NCI-H69 (cell line): ENCODE data around the gene TRMT44.
"Not testable (repeated sequence)": the region's sequence is repeated elsewhere in the genome, so short reads cannot be mapped to it uniquely, and the experiment has no call there.

Experiments
- DNase-seq: peaks from one replicate; lab custom pipeline; 2025; lab: John Stamatoyannopoulos, UW

The TRMT44 gene

DNA sequence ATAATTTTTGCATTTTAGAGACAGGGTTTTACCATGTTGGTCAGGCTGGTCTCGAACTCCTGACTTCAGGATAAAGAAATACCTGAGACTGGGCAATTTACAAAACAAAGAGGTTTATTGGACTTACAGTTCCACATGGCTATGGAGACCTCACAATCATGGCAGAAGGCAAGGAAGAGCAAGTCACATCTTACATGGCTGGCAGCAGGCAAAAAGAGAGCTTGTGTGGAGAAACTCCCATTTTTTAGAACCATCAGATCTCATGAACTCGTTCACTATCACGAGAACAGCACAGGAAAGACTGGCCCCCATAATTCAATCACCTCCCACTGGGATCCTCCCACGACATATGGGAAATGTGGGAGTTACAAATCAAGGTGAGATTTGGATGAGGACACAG, 72.5 kb downstream of the TRMT44 start:
- not testable (repeated sequence) for DNase-seq

DNA sequence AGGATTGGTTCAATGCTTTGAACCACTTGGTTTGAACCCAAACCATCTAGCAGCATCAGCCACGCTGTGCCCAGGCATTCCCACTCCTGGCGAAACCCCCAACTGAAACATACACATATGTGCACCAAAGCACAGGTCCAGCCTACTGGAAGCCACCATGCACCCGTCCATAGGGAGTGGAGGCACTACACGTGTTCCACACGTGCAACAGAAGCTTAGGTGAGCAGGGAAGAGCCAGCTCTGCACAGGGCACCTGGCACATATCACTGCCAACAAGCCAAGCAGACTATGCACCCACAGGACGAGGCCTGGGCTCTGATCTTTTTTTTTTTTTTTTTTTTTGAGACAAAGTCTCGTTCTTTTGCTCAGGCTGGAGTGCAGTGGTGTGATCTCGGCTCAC, 73.4 kb downstream of the TRMT44 start:
- no peak for DNase-seq

DNA sequence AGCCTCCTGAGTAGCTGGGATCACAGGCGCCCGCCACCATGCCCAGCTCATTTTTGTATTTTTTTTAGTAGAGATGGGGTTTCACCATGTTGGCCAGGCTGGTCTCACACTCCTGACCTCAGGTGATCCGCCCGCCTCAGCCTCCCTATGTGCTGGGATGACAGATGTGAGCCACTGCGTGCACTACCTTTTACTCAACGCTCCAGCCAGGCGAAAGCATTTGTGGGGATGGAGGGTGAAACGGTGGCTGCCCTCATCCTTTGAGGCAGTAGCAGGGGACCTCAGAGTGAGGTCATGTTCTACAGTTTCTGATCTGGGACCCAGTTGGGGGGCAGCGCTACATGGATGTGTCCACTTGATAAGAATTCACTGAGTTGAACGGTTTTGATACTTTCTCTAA, 73.8 kb downstream of the TRMT44 start:
- no peak for DNase-seq

DNA sequence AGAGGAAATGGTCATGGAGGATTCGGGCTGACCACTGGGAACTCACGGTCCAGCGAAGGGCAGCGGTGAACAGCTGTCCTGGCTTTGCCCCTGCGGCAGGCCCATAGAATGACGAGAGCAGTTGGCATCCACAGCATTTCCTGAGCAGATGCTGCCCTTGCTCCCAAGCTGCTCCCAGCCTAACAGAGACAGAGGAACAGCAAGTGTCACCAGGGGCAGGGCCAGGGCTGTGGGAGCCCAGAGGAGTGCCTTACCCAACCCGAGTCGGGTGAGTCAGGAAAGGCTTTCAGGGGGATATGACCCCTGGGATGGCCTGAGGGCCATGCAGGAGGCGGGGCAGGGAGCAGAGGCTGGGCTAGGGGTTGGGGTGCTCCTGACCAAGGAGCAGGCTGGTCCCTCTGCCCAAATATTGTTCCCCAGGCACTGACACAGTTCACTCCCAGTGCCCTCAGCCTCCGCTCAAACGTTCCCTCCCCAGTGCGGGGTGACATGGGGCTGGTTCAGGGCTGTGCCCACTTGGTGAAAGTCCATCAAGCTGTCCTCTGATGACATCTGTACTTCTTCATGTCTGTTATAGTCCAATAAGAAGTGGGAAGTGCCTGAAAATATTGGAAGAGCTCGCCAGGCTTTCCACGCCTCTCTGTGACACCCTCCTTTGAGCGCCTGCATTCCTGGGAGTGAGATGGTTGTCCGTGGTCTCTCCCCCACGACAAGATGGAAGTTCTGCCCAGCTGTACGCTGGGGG, 74.9 kb downstream of the TRMT44 start:
- DNase-seq, result no peak

DNA sequence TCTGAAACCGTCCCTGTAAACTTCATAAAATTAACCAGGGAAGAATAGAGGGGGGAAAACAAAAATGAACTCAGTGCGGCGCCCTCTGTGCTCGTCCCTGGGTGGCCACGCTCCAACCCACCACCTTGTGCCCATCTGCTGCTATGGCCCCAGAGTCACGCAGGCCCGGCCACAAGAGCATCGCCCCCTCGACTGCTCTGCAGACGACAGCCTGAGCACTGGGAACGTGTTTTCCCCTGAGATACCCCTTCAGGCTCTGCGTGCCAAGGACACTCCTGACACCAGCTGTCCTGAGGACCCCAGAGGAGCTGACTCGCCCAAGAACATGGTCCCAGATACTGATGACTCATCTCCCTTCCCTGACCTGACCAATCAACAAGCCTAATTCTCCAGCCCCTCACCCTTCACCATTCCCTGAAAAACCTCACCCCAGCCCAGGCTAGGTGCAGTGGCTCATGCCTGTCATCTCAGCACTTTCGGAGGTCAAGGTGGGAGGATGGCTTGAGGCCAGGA, 75.5 kb downstream of the TRMT44 start:
- DNase-seq, result no peak

DNA sequence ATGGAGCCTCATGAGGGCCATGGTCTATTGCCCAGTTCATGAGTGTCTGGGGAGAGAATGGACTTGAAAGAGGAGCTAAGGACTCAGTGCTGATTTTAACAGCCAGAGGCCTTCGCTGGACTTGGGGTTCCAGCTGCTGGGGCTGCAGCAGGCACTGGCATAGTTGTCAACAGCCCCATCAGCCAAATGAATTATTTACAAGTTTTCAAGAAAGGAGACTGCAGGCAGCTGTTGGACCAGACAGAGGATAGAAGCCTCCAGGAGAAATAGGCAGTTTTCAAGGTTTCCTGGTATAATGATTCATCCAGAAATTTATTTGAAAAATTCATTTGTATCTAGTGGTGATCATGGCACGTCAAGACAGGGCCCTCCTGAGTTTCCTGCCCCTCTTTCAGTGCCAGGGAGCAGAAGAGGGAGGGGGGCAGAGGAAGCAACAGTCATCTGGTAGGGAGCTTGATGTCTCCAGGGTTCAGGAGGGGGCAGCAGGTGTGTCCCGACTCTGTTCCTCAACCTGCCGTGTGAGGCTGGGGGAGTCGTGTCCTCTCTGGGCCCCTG, 76.5 kb downstream of the TRMT44 start:
- no peak for DNase-seq

DNA sequence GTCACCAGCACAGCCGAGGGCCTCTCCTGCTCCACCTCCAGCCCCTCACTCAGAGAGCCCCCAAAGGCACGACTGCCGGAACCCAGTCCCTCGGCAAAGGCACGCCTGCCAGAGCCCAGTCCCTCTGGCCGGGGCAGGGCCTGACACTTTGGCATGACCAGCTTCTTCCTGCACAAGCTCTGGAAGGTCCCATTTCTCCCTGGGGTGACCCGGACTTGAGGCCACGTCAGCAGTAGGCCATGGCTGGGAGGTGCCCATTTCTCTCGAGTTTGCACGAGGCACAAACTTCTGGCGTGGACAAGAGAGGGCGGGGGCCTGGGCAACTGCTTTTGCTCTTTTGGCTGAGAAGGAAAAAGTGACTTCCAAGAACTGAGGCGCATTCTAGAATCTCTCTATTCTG, 77.4 kb downstream of the TRMT44 start:
- DNase-seq, result no peak

DNA sequence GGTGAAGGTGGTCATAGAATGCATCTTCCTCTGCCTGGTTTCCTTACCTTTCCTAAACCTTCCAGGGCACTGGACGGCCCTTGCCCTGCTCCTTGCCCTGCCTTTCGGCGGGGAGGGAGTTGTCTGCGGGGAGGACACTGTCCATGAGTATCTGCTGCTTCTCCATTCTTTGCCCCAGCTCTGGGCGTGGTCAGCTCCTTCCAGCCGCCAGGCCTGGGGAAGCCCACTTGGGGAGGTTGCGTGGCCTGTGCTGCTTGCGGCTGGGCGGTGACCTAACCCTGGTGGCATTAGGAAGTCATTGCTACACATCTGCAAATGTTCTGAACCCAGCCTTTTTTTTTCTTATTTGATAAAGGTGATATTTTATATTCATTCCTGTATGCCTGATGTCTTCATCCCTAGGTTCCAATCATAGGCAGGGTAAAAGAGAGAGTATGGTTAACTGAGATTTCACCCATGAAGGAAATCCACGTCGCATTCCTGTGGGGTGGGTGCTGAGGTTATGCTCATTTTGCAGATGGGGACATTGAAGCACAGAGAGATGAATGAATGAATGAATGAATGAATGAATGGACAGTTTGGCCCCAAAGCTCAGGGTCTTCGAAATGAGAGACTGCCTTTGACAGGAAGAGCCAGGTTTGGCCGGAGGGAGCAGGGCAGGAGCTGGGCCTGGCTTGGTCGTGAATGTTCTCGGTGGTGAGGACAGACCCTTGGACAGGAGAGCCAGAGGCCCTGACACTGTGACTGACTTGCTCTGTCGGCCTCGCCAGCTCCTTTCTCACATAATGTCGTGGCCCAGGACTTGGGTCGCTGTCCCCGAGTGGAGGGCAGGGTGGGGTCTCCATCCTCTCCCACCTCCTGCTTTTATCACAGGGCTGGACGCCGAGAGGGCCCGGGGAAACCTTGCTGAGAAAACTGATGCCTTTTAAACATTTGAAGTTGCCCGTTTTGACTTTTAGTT, 81.9 kb downstream of the TRMT44 start:
- no peak for DNase-seq

DNA sequence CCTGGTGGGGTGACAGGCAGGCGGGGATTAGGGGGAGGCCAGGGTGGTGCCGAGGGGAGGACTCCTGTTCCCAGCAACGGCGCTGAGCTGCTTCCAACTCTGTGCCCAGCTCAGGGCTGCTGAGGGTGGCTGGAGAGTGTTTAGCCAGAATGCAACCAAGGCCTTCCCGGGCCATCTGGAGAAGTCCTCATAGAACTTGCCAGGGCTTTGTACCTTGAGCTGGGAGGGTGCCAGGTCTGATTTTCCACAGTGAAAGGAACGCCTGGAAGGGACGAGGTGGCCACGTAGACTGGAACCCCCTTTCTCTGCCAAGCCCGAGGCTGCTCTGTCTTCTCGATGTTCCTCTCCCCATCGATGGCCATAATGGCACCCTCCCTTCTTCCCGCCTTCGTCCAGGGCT, 82.6 kb downstream of the TRMT44 start:
- DNase-seq, result no peak

DNA sequence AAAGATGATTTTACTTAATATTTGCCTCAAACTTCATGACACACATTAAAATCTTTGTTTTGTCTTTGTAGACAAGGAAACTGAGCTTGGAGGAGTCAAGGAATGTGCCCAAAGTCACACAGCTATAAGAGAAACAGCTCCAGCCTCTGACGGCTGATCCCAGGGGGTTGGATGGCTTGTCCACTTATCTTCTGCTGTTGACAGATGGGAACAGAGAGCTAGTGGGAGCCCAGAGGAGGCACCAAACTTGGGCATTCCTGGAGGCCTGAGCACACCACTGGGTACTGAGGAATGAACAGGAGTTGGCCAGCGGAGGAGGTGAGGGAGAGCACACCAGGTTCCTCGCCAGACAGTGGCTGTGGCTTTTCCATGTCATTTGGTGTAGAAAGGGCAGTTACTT, 83.2 kb downstream of the TRMT44 start:
- DNase-seq, result no peak

DNA sequence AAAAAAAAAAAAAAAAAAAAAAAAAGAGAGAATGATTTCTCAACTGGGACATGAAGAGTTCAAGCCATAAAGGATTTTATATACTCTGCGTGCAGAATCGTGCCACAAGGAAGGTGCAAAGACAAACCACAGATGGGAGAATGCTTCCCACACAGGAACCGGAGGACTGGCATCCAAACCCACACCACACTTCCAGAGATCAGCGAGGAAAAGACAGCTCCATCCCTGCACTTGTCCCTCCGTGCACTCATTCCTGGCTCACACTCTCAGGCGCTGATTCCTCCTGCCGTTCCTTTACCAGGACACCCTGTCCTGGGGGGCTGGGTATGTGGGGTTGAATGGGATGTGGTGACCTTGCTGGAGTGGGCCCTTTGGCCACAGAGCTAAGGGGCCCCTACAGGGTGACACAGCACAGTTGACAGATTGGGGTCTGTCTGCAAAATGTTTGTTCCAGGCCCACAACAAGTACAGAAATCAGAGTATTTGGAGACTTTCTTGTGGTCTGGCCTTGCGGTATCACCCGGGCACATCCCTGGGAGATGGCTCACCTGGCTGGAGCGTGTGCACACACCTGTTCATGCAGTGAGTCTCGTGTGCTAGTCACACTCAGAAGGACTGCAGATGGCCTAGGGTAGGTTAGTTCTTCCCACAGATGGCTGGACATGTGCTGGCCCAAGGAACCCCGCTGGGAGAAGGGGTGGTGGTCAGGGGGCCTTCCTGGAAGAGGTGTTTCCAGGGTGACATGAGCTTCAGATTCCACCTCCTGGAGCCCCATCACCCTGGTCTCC, 84.2 kb downstream of the TRMT44 start:
- no peak for DNase-seq

DNA sequence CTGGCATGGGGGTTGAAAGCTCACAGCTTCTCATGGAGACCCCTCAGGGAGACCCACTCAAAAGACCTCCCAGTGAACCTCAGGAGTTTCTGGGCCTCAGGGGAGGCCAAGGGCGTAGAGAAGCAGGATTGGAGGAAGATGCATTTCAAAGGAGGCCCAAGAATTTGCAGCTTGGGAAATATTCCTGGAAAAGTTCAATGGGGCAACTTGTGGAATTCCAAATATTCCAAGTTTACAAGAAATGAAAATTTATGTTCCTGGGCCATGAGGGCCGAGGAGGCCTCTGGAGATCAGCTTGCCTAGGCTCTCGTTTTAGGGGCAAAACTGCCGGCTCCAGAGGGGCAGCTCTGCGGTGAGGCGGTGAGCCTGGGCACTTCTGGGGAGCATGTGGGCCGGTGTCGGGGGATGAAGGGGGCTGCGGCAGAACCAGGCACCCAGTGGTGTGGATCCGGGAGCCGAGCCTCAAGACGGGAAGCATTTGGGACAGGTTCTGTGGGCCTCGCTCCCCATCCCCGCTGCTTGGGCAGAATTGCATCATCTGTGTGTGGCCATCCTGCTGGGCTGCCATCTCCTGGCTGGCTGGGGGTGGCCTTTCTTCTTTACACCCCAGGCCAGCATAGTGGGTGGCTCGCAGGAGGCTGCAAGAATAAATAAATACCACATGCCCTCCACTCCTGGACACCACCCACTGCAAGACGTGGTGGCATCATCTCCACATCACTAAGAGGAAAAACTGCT, 85.0 kb downstream of the TRMT44 start:
- no peak for DNase-seq
